ENCODE data around the gene ATP6V1B1.

Gene ATP6V1B1

GRCh38 chr2:71004857-71005256 lies 69.2 kb downstream of the ATP6V1B1 start:
- no peak for ATAC-seq

GRCh38 chr2:71005271-71006202 lies 69.8 kb downstream of the ATP6V1B1 start:
- ATAC-seq: no peak
- TF ChIP-seq PPARA (CRISPR knock-in tag; IDR thresholded peaks at IDR 0.05; ENCODE audit: borderline replicate concordance): no peak
- no peak for TF ChIP-seq PATZ1 (CRISPR knock-in tag; IDR thresholded peaks at IDR 0.05; ENCODE audit: borderline replicate concordance)
- no peak for TF ChIP-seq RARB (CRISPR knock-in tag; IDR thresholded peaks at IDR 0.05)

More at GRCh38 chr2:71004857-71005256, 69.2 kb downstream of the ATP6V1B1 start:
- no peak for TF ChIP-seq TCF4 (CRISPR knock-in tag; IDR thresholded peaks at IDR 0.05; ENCODE audit: borderline replicate concordance)
- no peak for TF ChIP-seq PPARA (CRISPR knock-in tag; IDR thresholded peaks at IDR 0.05; ENCODE audit: borderline replicate concordance)
- no peak for TF ChIP-seq SNAI2 (CRISPR knock-in tag; IDR thresholded peaks at IDR 0.05)
- no peak for TF ChIP-seq ZNF8 (CRISPR knock-in tag; IDR thresholded peaks at IDR 0.05)
- no peak for TF ChIP-seq TSHZ2 (CRISPR knock-in tag; IDR thresholded peaks at IDR 0.05)
- no peak for TF ChIP-seq ZFP3 (CRISPR knock-in tag; IDR thresholded peaks at IDR 0.05)
- no peak for TF ChIP-seq GLIS3 (CRISPR knock-in tag; IDR thresholded peaks at IDR 0.05)
- no peak for TF ChIP-seq ZFP30 (CRISPR knock-in tag; IDR thresholded peaks at IDR 0.05)
- no peak for TF ChIP-seq POU6F1 (CRISPR knock-in tag; IDR thresholded peaks at IDR 0.05; ENCODE audit: borderline replicate concordance, low read depth)
- no peak for TF ChIP-seq ARNTL (CRISPR knock-in tag; IDR thresholded peaks at IDR 0.05; ENCODE audit: borderline replicate concordance, low read depth)
- TF ChIP-seq OSR1 (CRISPR knock-in tag; IDR thresholded peaks at IDR 0.05): no peak
- no peak for TF ChIP-seq CREB5 (CRISPR knock-in tag; IDR thresholded peaks at IDR 0.05; ENCODE audit: low read depth)
- no peak for TF ChIP-seq CSDC2 (CRISPR knock-in tag; IDR thresholded peaks at IDR 0.05)
- no peak for TF ChIP-seq ESRRG (CRISPR knock-in tag; IDR thresholded peaks at IDR 0.05)
- no peak for TF ChIP-seq TOX (CRISPR knock-in tag; IDR thresholded peaks at IDR 0.05; ENCODE audit: borderline replicate concordance)

GRCh38 chr2:71006323-71006722 lies 70.6 kb downstream of the ATP6V1B1 start:
- ATAC-seq: no peak
- TF ChIP-seq CREB5 (CRISPR knock-in tag; IDR thresholded peaks at IDR 0.05; ENCODE audit: low read depth) (no peak), GLIS3 (CRISPR knock-in tag; IDR thresholded peaks at IDR 0.05) (no peak), CSRNP3 (CRISPR knock-in tag; IDR thresholded peaks at IDR 0.05) (no peak), ZNF565 (CRISPR knock-in tag; conservative IDR thresholded peaks at IDR 0.05; ENCODE audit: low read depth) (no peak), ZNF70 (CRISPR knock-in tag; IDR thresholded peaks at IDR 0.05) (no peak), ZC3H10 (CRISPR knock-in tag; IDR thresholded peaks at IDR 0.05) (no peak), POU6F1 (CRISPR knock-in tag; IDR thresholded peaks at IDR 0.05; ENCODE audit: borderline replicate concordance, low read depth) (no peak), OSR1 (CRISPR knock-in tag; IDR thresholded peaks at IDR 0.05) (no peak), RARB (CRISPR knock-in tag; IDR thresholded peaks at IDR 0.05) (no peak), ARNTL (CRISPR knock-in tag; IDR thresholded peaks at IDR 0.05; ENCODE audit: borderline replicate concordance, low read depth) (no peak), TOX (CRISPR knock-in tag; IDR thresholded peaks at IDR 0.05; ENCODE audit: borderline replicate concordance) (no peak), ZFP30 (CRISPR knock-in tag; IDR thresholded peaks at IDR 0.05) (no peak), PATZ1 (CRISPR knock-in tag; IDR thresholded peaks at IDR 0.05; ENCODE audit: borderline replicate concordance) (no peak)
